GM19193 (cell line): ENCODE results near the gene KIF12.

Experiments
- POLR2A ChIP-seq: IDR thresholded peaks from 4 replicates; pipeline ENCODE4 v1.6.1; 2011; ENCODE audit not compliant: insufficient read depth, insufficient read length; ENCODE audit errors: extremely low read depth

The KIF12 gene

DNA sequence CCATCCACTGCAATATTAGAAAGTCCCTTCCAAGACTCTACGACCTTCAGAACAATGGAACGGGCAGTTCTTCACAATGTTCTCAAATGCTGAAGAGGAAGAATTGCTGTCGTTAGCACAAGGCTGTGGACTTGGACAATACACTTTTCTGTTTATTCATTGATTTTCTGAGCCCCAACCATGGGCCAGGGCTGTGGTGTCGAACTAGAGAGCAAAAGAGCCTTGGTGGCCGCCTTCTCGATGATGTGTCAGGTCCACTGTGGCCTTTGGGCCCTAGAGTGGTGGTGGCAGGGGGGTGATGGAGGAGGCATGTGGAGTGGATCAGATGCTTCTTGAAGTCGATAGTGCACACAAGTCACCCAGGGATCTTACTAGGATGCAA is 18.5 kb upstream of the KIF12 start:
- TF ChIP-seq POLR2A: no peak

DNA sequence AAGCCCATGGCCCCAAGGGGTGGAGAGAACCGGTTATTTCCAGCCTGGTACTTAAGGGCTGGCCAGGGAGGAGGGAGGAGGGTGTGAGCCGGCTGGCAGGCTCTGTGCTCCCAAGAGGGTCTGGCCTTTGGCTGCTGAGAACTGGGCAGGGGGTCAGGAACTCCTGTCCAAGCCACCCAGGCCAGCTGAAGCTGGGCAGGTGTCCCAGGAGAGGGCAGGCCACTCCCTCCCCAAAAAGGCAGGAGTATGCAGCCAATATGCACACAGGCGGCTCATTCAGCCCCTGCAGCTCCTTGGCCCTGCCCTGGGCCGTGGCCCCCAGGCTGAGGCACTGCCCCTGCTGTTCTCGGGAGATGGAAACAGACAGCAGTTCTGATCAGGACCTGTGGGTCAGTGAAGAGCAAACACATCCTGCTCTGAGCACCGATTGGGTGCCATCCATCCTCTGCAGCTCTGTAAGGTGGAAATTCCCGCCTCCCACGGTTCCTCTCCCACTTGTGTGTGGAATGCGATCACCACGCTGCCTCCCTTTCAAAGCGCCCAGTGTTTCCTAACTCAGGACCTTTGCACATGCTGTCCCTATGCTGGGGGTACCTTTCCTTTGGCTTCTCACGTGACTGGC is 17.1 kb upstream of the KIF12 start:
- TF ChIP-seq POLR2A: no peak

DNA sequence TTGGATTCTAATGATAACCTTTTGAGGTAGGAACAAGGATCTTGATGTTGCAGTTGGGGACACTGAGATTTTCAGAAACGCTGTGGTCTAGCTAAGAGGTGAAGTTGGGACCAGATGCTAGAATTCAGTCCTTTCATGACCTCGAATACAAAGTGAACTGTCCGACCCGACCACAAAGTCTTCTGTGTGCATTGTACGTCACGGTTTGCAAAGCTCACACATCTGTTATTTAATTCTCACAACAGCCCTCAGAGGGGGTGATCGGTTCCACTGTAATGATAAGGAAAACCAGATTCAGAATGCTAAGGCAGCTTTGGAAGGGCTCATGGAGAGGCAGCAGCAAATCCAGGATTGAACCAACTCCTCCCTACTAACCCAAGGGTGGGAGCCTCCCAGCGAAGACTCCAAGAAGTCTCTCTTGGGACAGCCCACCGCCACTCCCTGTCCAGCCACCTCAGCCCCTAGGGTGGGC is 16.6 kb upstream of the KIF12 start:
- no peak for TF ChIP-seq POLR2A

- no peak for TF ChIP-seq POLR2A
Measured at GRCh38 chr9:114114364-114114763, 15.3 kb upstream of the KIF12 start.

- TF ChIP-seq POLR2A: no peak
Measured at GRCh38 chr9:114112778-114113584, 13.9 kb upstream of the KIF12 start.

- TF ChIP-seq POLR2A: no peak
Measured at GRCh38 chr9:114112325-114112724, 13.2 kb upstream of the KIF12 start.

GRCh38 chr9:114110180-114110579 is 11.1 kb upstream of the KIF12 start:
- TF ChIP-seq POLR2A: no peak

DNA sequence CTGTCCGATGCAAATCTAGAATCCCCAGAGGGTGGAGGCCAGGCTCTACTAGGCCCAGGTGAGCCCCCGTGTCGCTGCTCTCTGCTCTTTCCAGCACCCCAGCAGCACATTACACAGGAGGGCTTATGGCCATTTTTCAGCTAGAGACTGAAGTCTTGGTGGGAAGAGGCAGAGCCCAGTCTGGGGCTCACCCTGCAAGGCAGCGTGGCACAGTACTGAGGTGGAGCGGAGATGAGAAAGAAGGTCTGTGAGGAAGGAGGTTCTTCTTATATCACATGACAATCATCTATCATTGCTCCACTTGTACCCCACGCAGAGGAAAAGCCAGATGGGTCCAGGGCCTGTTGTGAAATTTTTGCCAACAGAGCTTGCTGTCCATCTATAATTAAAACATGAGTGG is 10.0 kb upstream of the KIF12 start:
- no peak for TF ChIP-seq POLR2A

- TF ChIP-seq POLR2A: no peak
Measured at GRCh38 chr9:114108016-114108833, 9.1 kb upstream of the KIF12 start.

- TF ChIP-seq POLR2A: no peak
Measured at GRCh38 chr9:114107286-114108001, 8.4 kb upstream of the KIF12 start.

- TF ChIP-seq POLR2A: no peak
Measured at GRCh38 chr9:114105236-114105635, 6.1 kb upstream of the KIF12 start.

DNA sequence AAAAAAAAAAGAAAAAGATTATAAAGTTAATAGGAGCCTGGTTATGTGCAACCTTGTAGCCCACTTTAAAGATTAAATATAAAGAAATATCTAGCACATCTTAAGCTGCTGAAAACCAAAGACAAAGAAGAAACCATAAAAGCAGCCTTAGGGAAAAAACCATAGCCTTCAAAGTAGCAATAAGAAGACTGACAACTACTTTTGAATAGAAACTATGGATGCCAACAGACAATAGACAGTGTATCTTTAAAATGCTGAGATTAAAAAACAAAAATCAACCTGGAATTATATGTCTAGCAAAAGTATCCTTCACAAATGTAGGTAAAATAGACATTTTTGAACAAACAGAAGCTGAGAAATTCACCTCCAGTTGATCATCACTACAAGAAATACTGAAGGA is 3.4 kb upstream of the KIF12 start:
- no peak for TF ChIP-seq POLR2A

- no peak for TF ChIP-seq POLR2A
Measured at GRCh38 chr9:114100536-114100935, 1.4 kb upstream of the KIF12 start.

GRCh38 chr9:114099669-114100270 is 678 bp upstream of the KIF12 start:
- TF ChIP-seq POLR2A: no peak

GRCh38 chr9:114098021-114098935 is 814 bp downstream of the KIF12 start:
- TF ChIP-seq POLR2A: no peak
